ENCODE measurements around the gene RALY.

The RALY gene

DNA sequence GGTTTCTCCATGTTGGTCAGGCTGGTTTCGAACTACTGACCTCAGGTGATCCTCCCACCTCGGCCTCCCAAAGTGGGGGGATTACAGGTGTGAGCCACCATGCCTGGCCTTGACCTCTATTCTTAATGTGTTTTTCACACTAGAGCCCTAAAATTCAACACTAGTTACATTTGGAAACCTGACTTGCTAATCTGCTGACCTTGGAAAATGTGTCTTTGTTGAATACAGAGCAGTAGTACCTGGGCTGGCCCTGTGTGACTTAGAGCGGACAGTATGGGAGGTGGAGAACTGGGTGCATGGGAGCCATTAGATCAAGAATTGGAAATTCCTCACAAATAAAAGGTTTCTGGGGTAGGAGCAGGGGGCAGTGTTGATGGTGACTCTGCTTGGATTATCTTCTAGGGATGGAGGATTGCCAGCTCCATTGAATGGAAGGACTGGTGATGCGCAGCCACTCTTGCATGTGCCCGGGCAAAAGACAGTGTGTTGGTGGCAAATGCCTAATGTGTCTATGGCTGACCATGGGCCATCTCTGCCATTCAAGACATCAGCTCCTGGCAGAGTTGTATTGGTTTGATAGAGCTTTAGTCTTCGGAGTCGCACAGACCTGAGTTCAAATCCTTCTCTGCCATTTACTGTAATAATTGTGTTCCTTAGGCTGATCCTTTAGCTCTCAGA is 53.4 kb downstream of the RALY start:
- peaks cover 2% of the 10 kb centered on the region for H3K4me1 ChIP-seq (ENCODE audit: insufficient read depth, insufficient read length)
- TF ChIP-seq SUZ12 (IDR thresholded peaks at IDR 0.05; ENCODE audit: extremely low read depth, insufficient read depth, insufficient read length) (no peak), ZNF274 (IDR thresholded peaks at IDR 0.05; ENCODE audit: low read depth, low read length) (no peak), YY1 (IDR thresholded peaks at IDR 0.05; ENCODE audit: insufficient read depth, insufficient read length) (no peak)

DNA sequence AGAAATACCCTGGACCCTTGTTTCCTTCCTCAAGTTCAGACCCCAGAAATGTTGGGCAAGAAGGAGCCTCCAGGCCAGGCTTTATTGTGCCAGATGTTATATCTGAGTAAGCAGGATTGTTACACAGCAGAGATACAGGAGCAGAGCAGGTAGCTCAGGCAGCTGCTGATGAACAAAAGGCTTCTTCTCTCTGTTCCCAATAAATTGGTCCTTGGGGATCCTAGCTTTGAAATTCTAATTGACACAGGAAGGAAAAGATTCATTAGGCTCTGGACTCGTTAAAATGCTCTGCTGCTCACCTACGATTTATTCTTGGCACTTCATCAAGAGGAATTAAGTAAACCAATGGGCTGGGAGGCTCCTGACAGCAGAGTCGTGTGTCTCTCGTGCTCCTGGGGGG is 54.2 kb downstream of the RALY start:
- Histone ChIP-seq H3K36me3 (ENCODE audit: insufficient read depth, insufficient read length, low read length) (peaks cover 2% of the 10 kb centered on the region), H3K4me1 (ENCODE audit: insufficient read depth, insufficient read length) (peaks cover 2% of the 10 kb centered on the region), H3K4me3 (ENCODE audit: insufficient read length, low read depth) (no peak overlapping the region), H3K27me3 (ENCODE audit: insufficient read depth, insufficient read length) (no peaks in the 10 kb centered on the region), H3K9ac (ENCODE audit: insufficient read length, low read depth) (no peak overlapping the region), H3K9me3 (ENCODE audit: insufficient read depth, low read length) (no peaks in the 10 kb centered on the region)
- DNase-seq (ENCODE audit: low read depth, low spot score) = no peak
- TF ChIP-seq ZNF274 (IDR thresholded peaks at IDR 0.05; ENCODE audit: low read depth, low read length) (no peak), SUZ12 (IDR thresholded peaks at IDR 0.05; ENCODE audit: extremely low read depth, insufficient read depth, insufficient read length) (no peak)

More for the DNA sequence above, 53.4 kb downstream of the RALY start:
- DNase-seq (ENCODE audit: low read depth, low spot score) = no peak
- Histone ChIP-seq H3K36me3 (ENCODE audit: insufficient read depth, insufficient read length, low read length) (peaks cover 5% of the 10 kb centered on the region), H3K9ac (ENCODE audit: insufficient read length, low read depth) (no peak overlapping the region), H3K27me3 (ENCODE audit: insufficient read depth, insufficient read length) (no peaks in the 10 kb centered on the region), H3K9me3 (ENCODE audit: insufficient read depth, low read length) (no peaks in the 10 kb centered on the region), H3K4me3 (ENCODE audit: insufficient read length, low read depth) (no peak overlapping the region)

DNA sequence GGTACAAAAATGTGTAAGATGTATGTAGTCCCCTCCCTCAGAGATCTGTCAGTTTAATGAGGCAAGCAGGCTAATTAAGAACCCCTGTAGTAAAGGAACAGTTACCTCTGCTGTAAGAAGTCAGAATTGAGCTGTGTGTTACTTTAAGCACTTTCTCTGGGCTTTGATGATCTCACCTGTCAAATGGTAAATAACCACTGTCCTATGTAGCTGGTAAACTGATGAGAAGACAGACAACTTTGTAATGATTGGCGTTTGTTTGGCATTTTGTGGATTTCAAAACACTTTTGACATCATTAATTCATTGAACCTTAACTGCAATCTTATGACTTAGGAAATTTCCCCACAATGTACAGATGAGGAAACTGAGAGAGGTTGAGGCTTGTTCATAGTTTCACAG is 55.7 kb downstream of the RALY start:
- H3K27me3 ChIP-seq (ENCODE audit: insufficient read depth, insufficient read length) = no peaks in the 10 kb centered on the region
- H3K4me1 ChIP-seq (ENCODE audit: insufficient read depth, insufficient read length) = peaks cover 2% of the 10 kb centered on the region
- no peak overlapping the region for H3K9ac ChIP-seq (ENCODE audit: insufficient read length, low read depth)
- no peak overlapping the region for H3K4me3 ChIP-seq (ENCODE audit: insufficient read length, low read depth)
- no peaks in the 10 kb centered on the region for H3K9me3 ChIP-seq (ENCODE audit: insufficient read depth, low read length)
- TF ChIP-seq YY1 (IDR thresholded peaks at IDR 0.05; ENCODE audit: insufficient read depth, insufficient read length) = no peak
- no peak for TF ChIP-seq SUZ12 (IDR thresholded peaks at IDR 0.05; ENCODE audit: extremely low read depth, insufficient read depth, insufficient read length)
- no peak for TF ChIP-seq ZNF274 (IDR thresholded peaks at IDR 0.05; ENCODE audit: low read depth, low read length)
- DNase-seq (ENCODE audit: low read depth, low spot score) = no peak
- peaks cover 2% of the 10 kb centered on the region for H3K36me3 ChIP-seq (ENCODE audit: insufficient read depth, insufficient read length, low read length)

DNA sequence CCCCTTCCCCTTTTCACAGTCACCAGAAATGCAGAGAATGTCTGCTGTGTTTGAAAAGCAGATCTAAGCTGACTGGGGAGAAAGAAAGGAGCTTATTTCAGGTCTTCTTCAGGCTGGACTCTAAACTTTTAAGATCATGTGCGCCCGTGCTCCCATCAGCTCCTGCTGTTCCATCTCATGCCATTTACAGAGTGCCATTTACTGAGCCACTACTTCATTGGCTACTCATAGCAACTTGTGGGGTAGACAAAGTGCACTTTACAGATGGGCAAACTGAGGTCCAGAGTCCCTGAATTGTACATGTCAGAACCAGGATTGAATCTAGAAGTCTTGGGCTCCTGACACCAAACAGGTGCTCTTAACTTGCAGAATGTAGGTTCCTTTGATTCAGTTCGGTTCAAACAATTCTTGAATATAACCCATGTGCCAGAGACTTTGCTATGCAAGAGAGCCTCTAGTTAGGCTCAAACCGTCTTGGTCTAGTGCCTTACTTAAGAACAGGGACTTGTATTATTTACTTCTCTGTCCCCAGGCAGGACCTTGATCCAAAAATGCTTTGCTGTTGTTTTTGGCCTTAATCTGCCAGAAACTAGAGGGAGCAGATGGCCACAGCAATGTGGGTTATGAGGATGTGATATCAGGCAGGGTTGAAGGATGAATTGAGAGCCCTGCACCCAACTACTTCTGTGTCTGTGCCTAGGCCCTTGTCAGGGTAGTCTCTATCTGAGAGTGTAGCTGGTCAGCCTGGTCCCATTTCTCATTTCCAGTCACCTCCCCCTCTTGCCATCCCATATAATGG is 56.4 kb downstream of the RALY start:
- H3K9me3 ChIP-seq (ENCODE audit: insufficient read depth, low read length) = no peaks in the 10 kb centered on the region
- H3K9ac ChIP-seq (ENCODE audit: insufficient read length, low read depth) = no peak overlapping the region
- peaks cover 2% of the 10 kb centered on the region for H3K36me3 ChIP-seq (ENCODE audit: insufficient read depth, insufficient read length, low read length)
- no peak overlapping the region for H3K4me3 ChIP-seq (ENCODE audit: insufficient read length, low read depth)
- no peak; the same call in 1 of the 2 replicates for TF ChIP-seq ZNF274 (IDR thresholded peaks at IDR 0.05; ENCODE audit: low read depth, low read length)
- TF ChIP-seq SUZ12 (IDR thresholded peaks at IDR 0.05; ENCODE audit: extremely low read depth, insufficient read depth, insufficient read length) = no peak
- TF ChIP-seq YY1 (IDR thresholded peaks at IDR 0.05; ENCODE audit: insufficient read depth, insufficient read length) = no peak
- peaks cover 2% of the 10 kb centered on the region for H3K4me1 ChIP-seq (ENCODE audit: insufficient read depth, insufficient read length)
- H3K27me3 ChIP-seq (ENCODE audit: insufficient read depth, insufficient read length) = no peaks in the 10 kb centered on the region
- DNase-seq (ENCODE audit: low read depth, low spot score) = no peak

DNA sequence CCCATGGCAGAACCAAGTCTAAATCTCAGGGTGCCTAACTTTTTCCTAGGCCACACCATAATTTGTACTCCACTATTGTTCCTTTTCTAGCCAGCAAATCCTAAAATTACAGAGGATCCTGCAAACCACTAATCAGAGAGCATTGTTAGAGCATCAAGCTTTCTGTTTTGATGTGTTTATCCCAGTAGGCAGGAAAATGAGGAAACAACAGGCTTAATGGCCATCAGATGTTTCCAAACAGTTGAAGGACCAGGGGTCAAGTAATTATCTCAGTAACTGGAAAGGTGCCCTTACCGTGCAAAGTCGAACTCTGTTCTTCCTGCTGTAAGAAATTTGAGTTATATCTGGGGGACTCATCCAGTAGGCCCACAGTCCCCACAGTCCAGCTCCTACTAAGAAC is 58.7 kb downstream of the RALY start:
- no peak overlapping the region for H3K9ac ChIP-seq (ENCODE audit: insufficient read length, low read depth)
- TF ChIP-seq YY1 (IDR thresholded peaks at IDR 0.05; ENCODE audit: insufficient read depth, insufficient read length) (no peak), ZNF274 (IDR thresholded peaks at IDR 0.05; ENCODE audit: low read depth, low read length) (no peak), SUZ12 (IDR thresholded peaks at IDR 0.05; ENCODE audit: extremely low read depth, insufficient read depth, insufficient read length) (no peak)
- H3K4me3 ChIP-seq (ENCODE audit: insufficient read length, low read depth) = no peak overlapping the region
- H3K4me1 ChIP-seq (ENCODE audit: insufficient read depth, insufficient read length) = no peaks in the 10 kb centered on the region
- peaks cover 2% of the 10 kb centered on the region for H3K36me3 ChIP-seq (ENCODE audit: insufficient read depth, insufficient read length, low read length)
- DNase-seq (ENCODE audit: low read depth, low spot score) = no peak
- no peaks in the 10 kb centered on the region for H3K9me3 ChIP-seq (ENCODE audit: insufficient read depth, low read length)
- H3K27me3 ChIP-seq (ENCODE audit: insufficient read depth, insufficient read length) = no peaks in the 10 kb centered on the region

DNA sequence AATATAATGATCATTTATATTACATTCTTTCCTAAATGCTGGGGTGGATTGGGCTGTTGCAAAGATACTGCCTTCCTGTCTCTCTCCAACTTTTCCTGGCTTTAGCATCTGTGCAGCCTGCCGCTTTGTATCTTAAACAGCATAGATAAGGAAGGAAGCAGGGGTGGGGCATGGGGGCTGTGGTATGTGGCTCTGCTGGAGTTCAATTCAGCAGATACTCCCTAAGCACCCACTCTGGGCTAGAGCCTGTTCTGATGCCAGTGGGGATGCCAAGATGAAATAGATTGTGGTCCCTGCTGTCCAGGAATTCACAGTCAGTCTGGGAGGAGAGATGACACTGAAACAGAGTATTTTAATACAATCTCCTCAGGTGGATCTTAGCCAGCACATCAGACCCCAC is 61.6 kb downstream of the RALY start:
- no peak overlapping the region for H3K4me3 ChIP-seq (ENCODE audit: insufficient read length, low read depth)
- H3K27me3 ChIP-seq (ENCODE audit: insufficient read depth, insufficient read length) = no peaks in the 10 kb centered on the region
- no peak for DNase-seq (ENCODE audit: low read depth, low spot score)
- no peak overlapping the region for H3K9ac ChIP-seq (ENCODE audit: insufficient read length, low read depth)
- TF ChIP-seq SUZ12 (IDR thresholded peaks at IDR 0.05; ENCODE audit: extremely low read depth, insufficient read depth, insufficient read length) (no peak), YY1 (IDR thresholded peaks at IDR 0.05; ENCODE audit: insufficient read depth, insufficient read length) (no peak), ZNF274 (IDR thresholded peaks at IDR 0.05; ENCODE audit: low read depth, low read length) (no peak)
- no peaks in the 10 kb centered on the region for H3K9me3 ChIP-seq (ENCODE audit: insufficient read depth, low read length)
- H3K36me3 ChIP-seq (ENCODE audit: insufficient read depth, insufficient read length, low read length) = peaks cover 10% of the 10 kb centered on the region
- H3K4me1 ChIP-seq (ENCODE audit: insufficient read depth, insufficient read length) = no peaks in the 10 kb centered on the region

DNA sequence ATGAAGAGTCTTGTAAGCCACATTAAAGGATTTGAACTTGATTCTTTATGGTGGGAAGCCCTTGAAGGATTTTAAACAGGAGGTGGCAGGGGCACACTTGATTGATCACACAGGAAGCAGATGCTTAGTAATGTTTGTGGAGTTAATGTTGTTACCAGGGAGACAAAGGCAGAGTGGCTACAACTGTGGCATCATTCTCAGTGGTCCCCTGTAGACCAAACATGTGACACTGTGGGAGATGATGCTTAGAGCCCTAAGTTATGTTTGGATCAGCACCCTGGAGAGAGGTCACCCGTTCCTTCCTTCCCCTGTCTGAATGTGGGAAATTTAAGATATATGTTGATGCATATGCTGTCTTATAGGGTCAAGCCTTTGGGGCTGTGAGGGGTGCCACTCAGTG is 65.1 kb downstream of the RALY start:
- no peak for DNase-seq (ENCODE audit: low read depth, low spot score)
- peaks cover 14% of the 10 kb centered on the region for H3K36me3 ChIP-seq (ENCODE audit: insufficient read depth, insufficient read length, low read length)
- TF ChIP-seq ZNF274 (IDR thresholded peaks at IDR 0.05; ENCODE audit: low read depth, low read length) (no peak), SUZ12 (IDR thresholded peaks at IDR 0.05; ENCODE audit: extremely low read depth, insufficient read depth, insufficient read length) (no peak), YY1 (IDR thresholded peaks at IDR 0.05; ENCODE audit: insufficient read depth, insufficient read length) (no peak)
- H3K27me3 ChIP-seq (ENCODE audit: insufficient read depth, insufficient read length) = no peaks in the 10 kb centered on the region
- no peaks in the 10 kb centered on the region for H3K4me1 ChIP-seq (ENCODE audit: insufficient read depth, insufficient read length)
- no peaks in the 10 kb centered on the region for H3K9me3 ChIP-seq (ENCODE audit: insufficient read depth, low read length)
- H3K9ac ChIP-seq (ENCODE audit: insufficient read length, low read depth) = no peak overlapping the region
- H3K4me3 ChIP-seq (ENCODE audit: insufficient read length, low read depth) = no peak overlapping the region
